AG10803 (cell line): ENCODE results near the gene PLCB1.
"Not testable (repeated sequence)": the region's sequence is repeated elsewhere in the genome, so short reads cannot be mapped to it uniquely, and the experiment has no call there.

Experiments used
- DNase-seq: peaks from one replicate; pipeline ENCODE4 v3.0.0; 2010; ENCODE audit warnings: low read depth
- H3K4me3 ChIP-seq: 2 replicates; pipeline ENCODE4 v1.5.1; 2011; ENCODE audit warnings: mild to moderate bottlenecking, low read length, control low read depth
- CTCF ChIP-seq: conservative IDR thresholded peaks from 2 replicates; pipeline ENCODE4 v1.5.1; 2011; ENCODE audit warnings: mild to moderate bottlenecking, low read length, control low read depth, inconsistent platforms

Gene PLCB1

GRCh38 chr20:8433291-8433690, 301.2 kb downstream of the PLCB1 start:
- no peak for DNase-seq
- no peak for TF ChIP-seq CTCF
- H3K4me3 ChIP-seq: no peak overlapping the region

- peak; percentile 65 for DNase-seq
- no peak overlapping the region for H3K4me3 ChIP-seq
- no peak for TF ChIP-seq CTCF
Measured at GRCh38 chr20:8434326-8434876, 302.3 kb downstream of the PLCB1 start.

DNA sequence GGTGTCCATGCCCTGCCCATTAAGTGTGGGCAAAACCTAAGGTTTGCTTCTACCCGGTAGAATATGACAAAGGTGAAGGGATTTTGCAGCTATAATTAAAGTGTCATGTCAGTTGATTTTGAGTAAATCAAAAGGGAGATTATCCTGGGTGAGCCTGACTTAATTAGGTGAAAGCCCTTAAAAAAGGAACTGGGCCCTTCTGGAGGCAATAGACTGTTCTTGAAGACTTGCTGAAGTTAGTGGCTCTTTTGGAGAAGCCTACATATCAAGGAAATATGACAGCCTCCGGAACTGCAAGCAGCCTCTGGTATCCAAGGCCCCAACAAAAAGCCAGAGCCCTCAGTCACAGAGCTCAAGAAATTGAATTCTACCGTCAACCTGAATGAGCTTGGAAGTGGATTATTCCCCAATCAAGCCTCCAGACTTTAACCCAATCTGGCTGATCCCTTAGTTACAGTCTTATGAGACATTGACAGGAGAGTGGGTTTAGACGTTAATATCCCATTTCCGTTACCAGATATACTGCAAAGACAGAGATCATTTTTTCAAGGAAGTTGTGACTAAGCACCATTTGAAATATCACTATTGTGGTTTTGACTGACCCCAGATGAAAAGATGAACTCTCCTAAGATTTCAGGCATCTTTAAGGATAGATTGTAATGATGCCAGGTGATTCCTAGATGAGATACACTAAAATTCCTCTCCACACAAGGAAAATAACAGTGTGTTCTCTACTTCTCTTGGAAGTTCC, 303.4 kb downstream of the PLCB1 start:
- no peak for DNase-seq
- no peak overlapping the region for H3K4me3 ChIP-seq
- no peak for TF ChIP-seq CTCF

- DNase-seq, H3K4me3 ChIP-seq: not testable (repeated sequence)
Measured at GRCh38 chr20:8436938-8437337, 304.9 kb downstream of the PLCB1 start.

GRCh38 chr20:8438748-8439147, 306.7 kb downstream of the PLCB1 start:
- no peak for TF ChIP-seq CTCF
- DNase-seq: no peak
- no peak overlapping the region for H3K4me3 ChIP-seq

- no peak for TF ChIP-seq CTCF
- no peak for DNase-seq
- H3K4me3 ChIP-seq: no peak overlapping the region
Measured at GRCh38 chr20:8443464-8444072, 311.5 kb downstream of the PLCB1 start.

DNA sequence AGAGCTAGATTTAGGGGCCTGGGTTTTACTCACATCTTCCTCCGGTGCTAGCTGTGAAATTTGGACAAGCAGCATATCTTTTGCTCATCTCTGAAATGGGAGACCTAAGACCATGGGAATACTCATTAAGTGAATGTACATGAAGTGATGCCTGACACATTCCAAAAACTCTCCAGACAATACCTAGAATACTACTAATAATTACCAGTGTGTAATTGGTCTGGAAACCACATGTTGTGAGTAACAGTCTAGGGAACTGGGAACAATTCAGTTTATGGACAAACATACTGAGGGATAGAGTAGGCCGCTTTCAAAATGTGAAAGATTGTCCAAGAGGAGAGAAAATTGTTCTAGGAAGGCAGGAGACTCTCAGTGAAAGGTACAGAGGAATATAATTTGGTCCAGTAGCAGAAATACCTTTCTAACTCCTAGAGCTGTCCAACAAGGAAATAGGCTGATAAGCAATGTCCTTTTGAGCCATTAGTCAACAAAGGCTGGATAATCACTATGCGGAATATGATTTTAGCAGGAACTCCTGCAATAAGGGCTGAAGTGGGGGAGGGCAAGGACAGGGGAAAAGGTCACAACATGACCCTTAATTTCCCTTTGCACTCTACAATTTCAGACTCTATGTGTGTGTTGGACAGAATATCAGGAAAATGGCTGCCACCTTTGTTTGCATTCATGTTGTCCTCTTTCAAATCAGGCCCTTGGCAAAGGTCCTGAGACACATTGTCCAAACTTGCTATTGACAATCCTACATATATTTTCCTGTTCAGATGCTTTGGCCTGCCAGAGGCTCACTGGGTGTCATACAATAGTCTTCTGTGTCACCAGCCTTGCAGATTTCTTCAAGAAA, 315.4 kb downstream of the PLCB1 start:
- no peak overlapping the region for H3K4me3 ChIP-seq
- DNase-seq: peak; percentile 19
- no peak for TF ChIP-seq CTCF
